ENCODE measurements around the gene NAB1. TPM values are rescaled to one million over a fixed set of nuclear protein-coding genes. Genes with fewer than 3 reads are reported as not detected.

Gene NAB1
- total RNA-seq, 1 donor from 2014 or later, result 71.6 TPM

GRCh38 chr2:190636361-190636760 is 12.5 kb upstream of the NAB1 start:
- H3K27ac Mint-ChIP-seq, result peak overlapping the region; percentile 90
- peaks cover 33% of the 10 kb centered on the region for H3K4me1 Mint-ChIP-seq
- no peaks in the 10 kb centered on the region for H3K27me3 Mint-ChIP-seq (ENCODE audit: low read depth)
- no peak overlapping the region for H3K4me3 Mint-ChIP-seq
- no peaks in the 10 kb centered on the region for H3K9me3 Mint-ChIP-seq
- TF ChIP-seq CTCF (IDR thresholded peaks at IDR 0.05; ENCODE audit: unreplicated experiment), result no peak
- H3K36me3 Mint-ChIP-seq, result no peaks in the 10 kb centered on the region
- no peak for DNase-seq (ENCODE audit: low spot score in 2 of 2, unreplicated experiment in 2 of 2)

GRCh38 chr2:190637281-190637734 is 11.6 kb upstream of the NAB1 start:
- Mint-ChIP-seq H3K27ac (peak overlapping the region; percentile 90), H3K9me3 (no peaks in the 10 kb centered on the region), H3K36me3 (no peaks in the 10 kb centered on the region), H3K4me1 (peaks cover 38% of the 10 kb centered on the region), H3K4me3 (no peak overlapping the region), H3K27me3 (ENCODE audit: low read depth) (no peaks in the 10 kb centered on the region)
- no peak for TF ChIP-seq CTCF (IDR thresholded peaks at IDR 0.05; ENCODE audit: unreplicated experiment)
- no peak for DNase-seq (ENCODE audit: low spot score in 2 of 2, unreplicated experiment in 2 of 2)

- Mint-ChIP-seq H3K36me3 (no peaks in the 10 kb centered on the region), H3K27me3 (ENCODE audit: low read depth) (no peaks in the 10 kb centered on the region), H3K4me3 (no peak overlapping the region), H3K4me1 (peaks cover 38% of the 10 kb centered on the region), H3K27ac (peak overlapping the region; percentile 90), H3K9me3 (no peaks in the 10 kb centered on the region)
- no peak for TF ChIP-seq CTCF (IDR thresholded peaks at IDR 0.05; ENCODE audit: unreplicated experiment)
- no peak for DNase-seq (ENCODE audit: low spot score in 2 of 2, unreplicated experiment in 2 of 2)
These were observed 10.8 kb upstream of the NAB1 start for GRCh38 chr2:190637903-190638618.

- Mint-ChIP-seq H3K27ac (no peak overlapping the region), H3K4me1 (peaks cover 48% of the 10 kb centered on the region), H3K36me3 (no peaks in the 10 kb centered on the region), H3K9me3 (no peaks in the 10 kb centered on the region), H3K4me3 (no peak overlapping the region), H3K27me3 (ENCODE audit: low read depth) (no peaks in the 10 kb centered on the region)
- TF ChIP-seq CTCF (IDR thresholded peaks at IDR 0.05; ENCODE audit: unreplicated experiment), result no peak
- DNase-seq (ENCODE audit: low spot score in 2 of 2, unreplicated experiment in 2 of 2), result no peak
These were observed 8.8 kb upstream of the NAB1 start for GRCh38 chr2:190640117-190640516.

GRCh38 chr2:190641469-190641868 is 7.4 kb upstream of the NAB1 start:
- no peak for DNase-seq (ENCODE audit: low spot score in 2 of 2, unreplicated experiment in 2 of 2)
- TF ChIP-seq CTCF (IDR thresholded peaks at IDR 0.05; ENCODE audit: unreplicated experiment), result no peak
- Mint-ChIP-seq H3K4me3 (no peak overlapping the region), H3K27ac (peak overlapping the region; percentile 14), H3K4me1 (peaks cover 49% of the 10 kb centered on the region), H3K36me3 (no peaks in the 10 kb centered on the region), H3K27me3 (ENCODE audit: low read depth) (no peaks in the 10 kb centered on the region), H3K9me3 (no peaks in the 10 kb centered on the region)
